ENCODE data around the gene SLC43A3.
"Not testable (repeated sequence)": the region's sequence is repeated elsewhere in the genome, so short reads cannot be mapped to it uniquely, and the experiment has no call there.

Gene SLC43A3

DNA sequence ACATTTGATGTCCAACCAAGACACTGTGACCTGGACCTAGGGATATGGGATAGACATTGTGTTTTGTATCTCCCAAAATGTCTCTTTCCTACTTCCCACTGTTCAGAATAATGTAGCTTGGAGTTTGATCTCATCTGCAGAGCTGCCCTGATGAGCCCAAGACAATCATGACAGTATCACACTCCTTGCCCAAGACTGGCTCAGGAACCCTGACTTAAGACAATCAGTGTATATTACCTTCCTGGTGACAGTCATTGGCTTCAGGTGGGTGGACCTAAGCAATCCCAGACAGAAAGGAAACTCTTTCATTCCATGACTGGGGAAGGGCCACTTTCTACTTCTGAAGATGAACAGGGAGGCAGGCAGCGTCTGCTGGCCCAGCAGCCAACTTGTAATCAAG is 19.1 kb upstream of the SLC43A3 start:
- no peak for DNase-seq (ENCODE audit: low spot score)
- TF ChIP-seq, protein P1, sequence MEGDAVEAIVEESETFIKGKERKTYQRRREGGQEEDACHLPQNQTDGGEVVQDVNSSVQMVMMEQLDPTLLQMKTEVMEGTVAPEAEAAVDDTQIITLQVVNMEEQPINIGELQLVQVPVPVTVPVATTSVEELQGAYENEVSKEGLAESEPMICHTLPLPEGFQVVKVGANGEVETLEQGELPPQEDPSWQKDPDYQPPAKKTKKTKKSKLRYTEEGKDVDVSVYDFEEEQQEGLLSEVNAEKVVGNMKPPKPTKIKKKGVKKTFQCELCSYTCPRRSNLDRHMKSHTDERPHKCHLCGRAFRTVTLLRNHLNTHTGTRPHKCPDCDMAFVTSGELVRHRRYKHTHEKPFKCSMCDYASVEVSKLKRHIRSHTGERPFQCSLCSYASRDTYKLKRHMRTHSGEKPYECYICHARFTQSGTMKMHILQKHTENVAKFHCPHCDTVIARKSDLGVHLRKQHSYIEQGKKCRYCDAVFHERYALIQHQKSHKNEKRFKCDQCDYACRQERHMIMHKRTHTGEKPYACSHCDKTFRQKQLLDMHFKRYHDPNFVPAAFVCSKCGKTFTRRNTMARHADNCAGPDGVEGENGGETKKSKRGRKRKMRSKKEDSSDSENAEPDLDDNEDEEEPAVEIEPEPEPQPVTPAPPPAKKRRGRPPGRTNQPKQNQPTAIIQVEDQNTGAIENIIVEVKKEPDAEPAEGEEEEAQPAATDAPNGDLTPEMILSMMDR (IDR thresholded peaks at IDR 0.05; ENCODE audit: extremely low read depth, missing control alignments): no peak

DNA sequence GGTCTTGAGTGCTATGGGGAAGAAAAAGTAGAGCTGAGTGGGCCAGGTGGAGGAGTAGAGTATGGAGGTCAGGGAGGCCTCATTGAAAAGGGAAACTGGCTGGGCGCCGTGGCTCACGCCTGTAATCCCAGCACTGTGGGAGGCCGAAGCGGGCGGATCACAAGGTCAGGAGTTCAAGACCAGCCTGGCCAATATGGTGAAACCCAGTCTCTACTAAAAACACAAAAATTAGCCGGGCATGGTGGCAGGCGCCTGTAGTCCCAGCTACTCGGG is 18.1 kb upstream of the SLC43A3 start:
- DNase-seq (ENCODE audit: low spot score): not testable (repeated sequence)

DNA sequence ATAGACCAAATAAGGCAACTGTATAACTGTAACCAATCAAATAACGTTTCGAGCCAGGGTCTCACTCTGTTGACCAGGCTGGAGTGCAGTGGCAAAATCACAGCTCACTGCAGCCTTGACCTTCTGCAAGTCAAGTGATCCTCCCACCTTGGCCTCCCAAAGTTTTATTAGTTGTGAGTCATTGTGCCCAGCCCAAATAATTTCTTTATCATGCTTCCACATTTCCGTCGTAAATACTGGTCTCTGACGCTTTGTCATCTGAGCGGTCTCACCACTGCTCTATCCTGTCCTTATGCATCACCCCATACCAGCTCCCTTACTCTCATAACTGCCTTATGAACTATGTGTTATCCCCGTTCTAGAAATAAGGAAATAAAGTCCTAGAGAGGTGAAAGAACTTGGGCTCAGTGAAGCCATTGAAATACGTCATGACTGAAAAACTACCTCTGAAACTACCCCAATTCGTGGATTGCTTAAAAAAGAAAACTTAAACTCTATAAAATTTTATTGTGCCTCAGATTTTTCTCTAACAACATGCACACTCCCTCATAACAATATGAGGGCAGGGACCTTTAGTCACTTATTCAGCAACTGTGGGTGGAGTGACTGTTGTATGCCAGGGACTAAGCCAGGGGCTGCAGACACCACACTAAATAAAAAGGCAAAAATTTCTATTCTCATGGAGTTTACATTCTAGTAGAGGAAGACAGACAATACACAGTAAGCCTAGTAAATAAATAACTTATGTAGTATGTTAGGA is 17.6 kb upstream of the SLC43A3 start:
- no peak for DNase-seq (ENCODE audit: low spot score)

DNA sequence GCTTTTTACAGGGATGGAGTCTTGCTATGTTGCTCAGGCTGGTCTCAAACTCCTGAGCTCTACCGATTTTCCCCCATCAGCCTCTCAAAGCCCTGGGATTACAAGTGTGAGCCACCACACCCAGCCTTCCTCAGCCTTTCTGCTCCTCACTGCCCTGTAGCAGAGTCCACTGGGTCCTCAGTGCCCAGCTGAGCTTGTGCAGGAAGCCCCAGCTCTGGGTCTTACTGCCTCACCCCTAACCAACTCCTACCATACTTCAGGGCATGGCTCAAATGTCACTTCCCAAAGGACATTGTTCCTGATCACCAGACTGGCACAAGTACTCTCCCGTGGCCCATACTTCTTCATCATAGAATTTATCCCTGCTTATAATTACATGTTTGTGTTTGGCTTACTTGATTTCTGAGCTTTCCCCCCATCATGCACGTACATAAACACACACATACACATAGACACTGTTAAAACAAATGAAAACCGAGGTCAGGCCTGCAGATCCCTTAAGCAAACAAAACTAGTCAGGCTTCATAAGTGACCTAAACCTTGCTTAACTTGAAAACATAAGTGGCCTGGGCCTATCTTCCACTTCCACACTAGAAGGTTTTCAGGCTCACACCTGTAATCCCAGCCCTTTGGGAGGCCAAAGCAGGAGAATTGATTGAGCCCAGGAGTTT is 14.0 kb upstream of the SLC43A3 start:
- TF ChIP-seq, protein P1 (IDR thresholded peaks at IDR 0.05; ENCODE audit: extremely low read depth, missing control alignments): no peak
- no peak for DNase-seq (ENCODE audit: low spot score)

More for the DNA sequence above, 17.6 kb upstream of the SLC43A3 start:
- TF ChIP-seq, protein P1 (IDR thresholded peaks at IDR 0.05; ENCODE audit: extremely low read depth, missing control alignments): no peak

DNA sequence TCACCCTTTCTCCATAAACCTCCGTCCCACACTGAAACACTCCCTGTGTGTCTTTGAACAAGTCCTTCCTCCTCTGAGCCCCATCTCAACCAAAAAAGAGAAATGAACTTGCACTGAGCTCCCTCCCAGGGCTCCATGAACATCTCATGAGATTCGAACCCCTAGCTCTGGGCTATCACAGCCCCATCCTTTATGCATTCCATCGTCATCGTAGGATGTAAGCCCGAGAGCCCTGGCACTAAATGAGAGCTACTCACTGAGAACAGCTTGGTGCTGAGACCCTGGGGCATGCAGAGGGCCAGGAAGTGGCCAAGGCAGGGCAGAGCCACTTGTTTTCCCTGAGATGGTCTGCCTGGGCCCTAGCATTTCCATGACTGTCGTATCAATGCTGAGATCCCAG is 12.9 kb upstream of the SLC43A3 start:
- no peak for DNase-seq (ENCODE audit: low spot score)

DNA sequence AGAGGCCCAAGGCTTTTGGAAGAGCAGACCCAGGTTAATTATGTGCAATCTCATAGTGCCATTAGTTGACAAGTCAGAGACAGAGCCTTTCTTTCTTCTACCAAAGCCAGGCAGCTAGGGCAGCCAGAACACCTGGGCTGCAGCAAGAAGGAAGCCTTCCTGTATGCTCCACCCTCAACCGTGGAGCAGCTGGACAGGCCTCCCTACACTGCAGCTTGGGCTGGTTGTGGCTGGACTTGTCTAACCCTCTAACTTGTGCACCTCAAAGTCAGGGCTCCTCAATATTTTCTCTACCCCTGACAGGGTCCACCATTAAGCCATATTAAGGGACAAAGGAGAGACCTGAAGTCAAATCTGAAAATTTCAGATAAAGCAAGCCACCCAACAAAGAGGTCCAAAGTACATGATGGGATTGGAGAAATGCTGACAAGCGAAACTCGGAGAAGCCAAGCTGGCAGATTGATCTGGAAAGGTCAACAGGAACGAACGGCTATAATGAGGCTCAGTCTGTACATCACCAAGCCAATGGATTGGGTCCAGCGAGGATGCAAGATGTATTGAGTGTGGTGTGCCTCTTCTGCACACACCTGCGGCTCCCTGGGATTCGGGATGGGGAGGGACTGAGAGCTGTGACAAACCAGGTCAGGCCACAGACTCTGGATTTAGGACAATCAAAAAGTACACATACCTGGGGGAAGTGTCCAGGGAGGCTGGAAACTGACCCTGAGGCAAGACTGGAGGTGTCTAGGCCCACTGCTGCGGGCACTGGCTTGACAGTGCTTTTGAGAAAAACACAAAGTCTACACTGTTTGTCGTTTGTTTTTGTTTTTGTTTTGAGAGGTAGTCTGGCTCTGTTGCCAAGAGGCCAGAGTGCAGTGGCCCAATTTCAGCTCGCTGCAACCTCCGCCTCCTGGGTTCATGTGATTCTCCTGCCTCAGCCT is 11.7 kb upstream of the SLC43A3 start:
- TF ChIP-seq, protein P1 (IDR thresholded peaks at IDR 0.05; ENCODE audit: extremely low read depth, missing control alignments): no peak
- DNase-seq (ENCODE audit: low spot score): no peak

More for the DNA sequence above, 12.9 kb upstream of the SLC43A3 start:
- TF ChIP-seq, protein P1 (IDR thresholded peaks at IDR 0.05; ENCODE audit: extremely low read depth, missing control alignments): no peak

DNA sequence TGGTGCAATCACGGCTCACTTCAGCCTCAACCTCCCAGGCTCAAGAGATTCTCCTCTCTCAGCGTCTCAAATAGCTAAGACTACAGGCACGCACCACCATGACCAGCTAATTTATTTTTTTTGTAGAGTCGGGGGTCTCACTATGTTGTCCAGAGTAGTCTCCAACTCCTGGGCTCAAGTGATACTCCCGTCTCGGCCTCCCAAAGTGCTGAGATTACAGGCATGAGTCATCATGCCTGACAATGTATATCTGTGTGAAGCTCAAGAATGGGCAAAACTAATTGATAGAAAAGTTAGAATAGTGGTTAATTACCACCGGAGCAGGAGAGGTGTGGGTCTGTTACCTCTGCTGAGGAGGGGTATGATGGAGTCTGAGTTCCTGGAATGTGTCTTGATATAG is 9.1 kb upstream of the SLC43A3 start:
- TF ChIP-seq, protein P1 (IDR thresholded peaks at IDR 0.05; ENCODE audit: extremely low read depth, missing control alignments): no peak
- DNase-seq (ENCODE audit: low spot score): no peak
